Activated CD4-positive, alpha-beta T cell treated with anti-CD3 and anti-CD28 coated beads, Interleukin-2, Interleukin-6, amounts not matched to agents 100 ng/mL and 50 ng/mL, durations not matched to agents 16 hours and 8 hours (primary cell): ENCODE measurements around the gene HDAC4.

Experiments used
- DNase-seq: peaks from one replicate; pipeline ENCODE4 v3.0.0-alpha.2; 2020

HDAC4 gene

GRCh38 chr2:239292531-239292930, 108.3 kb downstream of the HDAC4 start:
- no peak for DNase-seq

- DNase-seq = no peak
Observed at GRCh38 chr2:239291475-239292350, 109.1 kb downstream of the HDAC4 start.

DNA sequence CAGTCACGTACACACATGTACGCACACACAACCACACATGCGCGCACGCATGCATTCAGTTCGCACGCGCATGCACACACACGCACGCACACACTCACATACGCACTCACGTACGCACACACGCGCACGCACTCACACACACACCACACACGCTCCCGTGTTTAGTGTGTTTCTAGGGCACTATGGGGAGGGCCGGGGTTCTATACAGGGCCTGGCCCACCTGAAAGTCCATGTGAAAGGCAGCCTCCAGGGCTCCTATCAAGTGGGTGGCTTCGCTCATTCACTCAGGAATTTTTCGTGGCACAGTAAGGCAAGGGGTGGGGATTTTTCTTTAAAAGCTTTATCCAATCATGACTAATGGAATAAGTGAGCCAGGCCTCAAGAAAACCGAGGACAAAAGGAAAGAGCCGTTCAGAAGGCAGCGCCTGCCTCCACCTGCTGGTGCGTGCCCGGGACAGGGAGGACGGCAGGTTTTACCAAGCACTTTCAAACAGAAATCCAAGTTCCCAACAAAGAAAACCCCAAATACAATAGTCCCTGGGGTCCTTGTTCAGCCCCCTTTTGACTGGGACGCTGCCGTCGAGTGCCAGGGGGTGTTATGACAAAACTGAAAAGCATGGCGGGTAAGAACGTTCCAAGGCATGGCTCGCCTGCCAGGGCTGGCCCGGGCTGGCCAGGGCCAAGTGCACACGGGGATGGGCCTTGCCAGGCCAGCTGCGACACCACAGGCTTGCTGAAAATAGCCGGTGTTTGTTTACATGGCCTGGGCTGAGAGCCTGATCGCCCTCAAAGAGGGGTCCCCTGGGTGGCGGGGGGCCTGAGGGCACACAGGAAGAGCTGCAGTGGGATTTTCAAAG, 110.0 kb downstream of the HDAC4 start:
- DNase-seq = no peak

- no peak for DNase-seq
Observed at GRCh38 chr2:239289545-239289944, 111.3 kb downstream of the HDAC4 start.

GRCh38 chr2:239288951-239289511, 111.8 kb downstream of the HDAC4 start:
- peak; percentile 73 for DNase-seq

GRCh38 chr2:239288237-239288636, 112.6 kb downstream of the HDAC4 start:
- no peak for DNase-seq

GRCh38 chr2:239287461-239287860, 113.4 kb downstream of the HDAC4 start:
- DNase-seq = no peak

DNA sequence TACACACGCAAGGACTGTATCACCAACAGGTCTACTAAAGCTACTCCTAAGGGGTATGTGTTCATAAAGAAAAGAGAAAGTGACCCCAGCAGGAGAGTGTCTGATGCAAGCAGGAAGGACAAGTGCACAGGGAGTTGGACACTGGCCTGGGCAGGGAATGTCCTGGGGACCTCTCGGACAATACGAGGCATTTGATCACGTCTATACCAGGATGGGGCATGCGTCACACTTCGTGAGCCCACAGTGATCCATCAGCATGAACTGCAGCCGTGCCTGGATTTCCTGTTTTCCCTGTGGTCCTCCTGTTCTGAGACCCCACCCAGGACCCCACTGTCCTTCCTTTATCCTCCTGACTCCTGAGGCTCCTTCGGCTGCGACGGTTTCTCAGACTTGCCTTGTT, 113.9 kb downstream of the HDAC4 start:
- no peak for DNase-seq

GRCh38 chr2:239285932-239286230, 114.9 kb downstream of the HDAC4 start:
- DNase-seq = peak; percentile 51

- DNase-seq = no peak
Observed at GRCh38 chr2:239285071-239285931, 115.5 kb downstream of the HDAC4 start.

GRCh38 chr2:239283961-239284795, 116.6 kb downstream of the HDAC4 start:
- no peak for DNase-seq

DNA sequence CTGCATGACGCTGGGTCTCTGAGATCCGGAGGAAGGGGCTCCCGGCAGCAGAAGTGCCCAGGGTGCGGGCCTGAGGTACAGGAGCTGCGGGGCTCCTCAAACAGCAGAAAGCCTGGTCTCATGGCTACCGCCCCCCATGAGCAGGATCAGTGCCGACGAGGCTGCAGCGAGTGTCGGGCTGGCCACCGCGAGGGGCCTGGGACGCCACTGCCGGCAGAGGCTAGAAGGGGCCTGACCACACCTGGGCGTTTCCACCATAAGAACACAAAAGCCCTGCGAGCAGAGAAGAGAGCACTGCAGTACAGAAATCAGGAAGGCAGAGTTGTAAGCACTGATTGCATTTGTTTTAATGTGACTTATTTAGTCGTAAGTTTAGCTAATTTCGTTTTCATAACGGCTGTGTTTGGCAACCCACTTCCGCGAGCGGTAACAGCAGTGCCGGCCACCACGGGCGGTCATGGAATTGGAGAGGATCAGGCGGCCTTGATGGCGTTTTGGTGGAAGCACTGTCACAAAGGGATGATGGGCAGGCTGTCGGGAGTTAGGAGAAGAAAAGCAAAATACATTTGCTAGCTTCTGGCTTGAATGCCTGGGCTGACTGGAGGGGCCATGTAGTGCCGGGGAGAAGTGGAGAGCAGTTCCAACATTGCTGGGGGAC, 117.4 kb downstream of the HDAC4 start:
- DNase-seq = no peak

DNA sequence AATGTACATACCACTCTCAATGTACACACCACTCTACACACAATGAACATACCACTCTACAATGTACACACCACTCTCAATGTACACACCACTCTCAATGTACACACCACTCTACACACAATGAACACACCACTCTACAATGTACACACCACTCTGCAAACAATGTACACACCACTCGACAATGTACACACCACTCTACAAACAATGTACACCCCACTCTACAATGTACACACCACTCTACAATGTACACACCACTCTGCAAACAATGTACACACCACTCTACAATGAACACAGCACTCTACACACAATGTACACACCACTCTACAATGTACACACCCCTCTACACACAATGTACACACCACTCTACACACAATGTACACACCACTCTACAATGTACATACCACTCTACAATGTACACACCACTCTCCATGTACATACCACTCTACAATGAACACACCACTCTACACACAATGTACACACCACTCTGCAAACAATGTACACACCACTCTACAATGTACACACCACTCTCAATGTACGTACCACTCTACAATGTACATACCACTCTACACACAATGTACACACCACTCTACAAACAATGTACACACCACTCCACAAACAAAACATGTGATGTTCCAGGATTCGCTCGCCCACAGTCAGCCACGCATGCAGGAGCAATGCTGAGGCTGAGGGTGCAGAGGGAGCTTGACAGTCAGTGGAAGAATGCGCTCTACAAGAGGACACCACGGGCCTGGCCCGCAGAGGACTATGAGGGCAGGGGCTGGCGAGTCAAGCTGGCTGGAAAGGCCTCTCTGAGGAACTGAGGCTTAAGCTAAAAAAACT, 118.2 kb downstream of the HDAC4 start:
- no peak for DNase-seq

GRCh38 chr2:239280296-239281017, 120.4 kb downstream of the HDAC4 start:
- DNase-seq = peak; percentile 72

- no peak for DNase-seq
Observed at GRCh38 chr2:239279508-239280295, 121.1 kb downstream of the HDAC4 start.

GRCh38 chr2:239278941-239279365, 121.9 kb downstream of the HDAC4 start:
- no peak for DNase-seq

GRCh38 chr2:239278361-239278760, 122.5 kb downstream of the HDAC4 start:
- no peak for DNase-seq

DNA sequence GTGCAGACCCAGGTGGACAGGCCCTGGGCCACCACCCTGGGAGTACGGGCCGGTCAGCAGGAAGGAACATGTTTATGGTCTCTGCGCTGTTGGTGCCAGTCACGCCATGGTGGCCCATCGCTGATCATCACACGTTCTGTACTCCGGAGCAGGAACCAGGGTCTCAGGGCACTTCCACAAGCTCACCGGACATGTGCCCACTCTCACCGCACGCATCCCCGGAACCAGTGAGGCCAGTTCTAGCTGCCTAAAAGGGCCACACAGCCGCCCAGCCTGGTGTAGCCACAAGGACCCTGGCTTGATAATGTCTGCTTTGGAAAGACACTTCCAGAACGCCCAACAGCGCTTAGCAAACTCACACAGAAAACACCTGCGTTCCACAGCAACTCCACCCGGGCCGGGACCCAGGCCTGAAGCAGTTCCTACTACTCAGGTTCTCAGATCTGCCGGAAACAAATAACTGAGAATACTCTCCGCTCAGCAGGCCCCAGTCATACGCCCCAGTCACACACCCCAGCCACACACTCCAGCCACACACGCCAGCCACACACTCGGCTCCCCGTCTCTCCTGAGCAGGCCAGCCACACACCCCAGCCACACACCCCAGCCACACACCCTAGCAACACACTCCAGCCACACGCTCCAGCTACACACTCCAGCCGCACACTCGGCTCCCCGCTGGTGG, 123.3 kb downstream of the HDAC4 start:
- DNase-seq = no peak
